Urothelium cell line (cell line): Measurements from ENCODE around the gene MYH3.
A peak's percentile ranks its signal among the peaks of the same experiment; 100 is the strongest.

Experiments used
- DNase-seq: peaks from one replicate; pipeline ENCODE4 v3.0.0; 2011; ENCODE audit warnings: low spot score, mixed read lengths
- FAIRE-seq: peaks from 2 replicates; lab custom pipeline; 2011; peaks lifted over from hg19 to GRCh38; lab: Jason Lieb, UNC

Gene MYH3

GRCh38 chr17:10649602-10650001 lies 7.5 kb downstream of the MYH3 start:
- FAIRE-seq (no peak), DNase-seq (no peak)

DNA sequence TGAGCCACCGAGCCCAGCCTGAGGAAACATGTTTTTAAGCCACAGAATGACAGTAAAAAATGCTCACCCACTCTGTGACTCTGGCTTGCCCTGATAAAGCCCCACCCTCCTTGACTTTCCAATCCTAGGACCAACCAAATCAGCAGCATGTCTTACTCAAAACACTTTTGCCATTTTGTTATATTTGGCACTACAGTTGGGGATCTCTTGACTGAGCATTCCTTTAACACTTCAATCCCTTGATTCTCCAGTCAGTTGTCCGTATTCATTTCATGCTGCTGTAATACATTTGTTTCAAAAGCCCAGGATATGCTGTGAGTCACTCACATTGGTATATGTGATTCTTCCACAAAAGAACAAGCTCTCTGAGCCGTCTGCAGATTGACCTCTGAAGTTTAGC lies 8.2 kb downstream of the MYH3 start:
- DNase-seq, result no peak

DNA sequence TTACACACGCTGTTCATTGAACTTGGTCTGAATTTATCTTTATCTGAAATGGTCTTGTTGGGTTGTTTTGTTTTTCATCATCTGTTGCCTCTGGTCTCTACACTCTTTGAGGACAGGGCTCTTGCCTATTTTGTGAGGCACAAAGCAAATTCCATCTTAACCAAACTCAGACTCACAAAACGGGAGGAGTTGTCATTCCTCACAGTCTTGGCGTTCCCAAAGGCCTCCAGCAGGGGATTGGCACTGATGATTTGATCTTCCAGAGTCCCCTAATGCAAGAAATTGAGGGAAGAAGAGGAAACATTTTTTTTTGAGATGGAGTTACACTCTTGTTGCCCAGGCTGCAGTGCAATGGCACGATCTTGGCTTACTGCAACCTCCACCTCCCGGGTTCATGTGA lies 8.7 kb downstream of the MYH3 start:
- no peak for FAIRE-seq
- no peak for DNase-seq

More for the DNA sequence above, 8.2 kb downstream of the MYH3 start:
- no peak for FAIRE-seq

DNA sequence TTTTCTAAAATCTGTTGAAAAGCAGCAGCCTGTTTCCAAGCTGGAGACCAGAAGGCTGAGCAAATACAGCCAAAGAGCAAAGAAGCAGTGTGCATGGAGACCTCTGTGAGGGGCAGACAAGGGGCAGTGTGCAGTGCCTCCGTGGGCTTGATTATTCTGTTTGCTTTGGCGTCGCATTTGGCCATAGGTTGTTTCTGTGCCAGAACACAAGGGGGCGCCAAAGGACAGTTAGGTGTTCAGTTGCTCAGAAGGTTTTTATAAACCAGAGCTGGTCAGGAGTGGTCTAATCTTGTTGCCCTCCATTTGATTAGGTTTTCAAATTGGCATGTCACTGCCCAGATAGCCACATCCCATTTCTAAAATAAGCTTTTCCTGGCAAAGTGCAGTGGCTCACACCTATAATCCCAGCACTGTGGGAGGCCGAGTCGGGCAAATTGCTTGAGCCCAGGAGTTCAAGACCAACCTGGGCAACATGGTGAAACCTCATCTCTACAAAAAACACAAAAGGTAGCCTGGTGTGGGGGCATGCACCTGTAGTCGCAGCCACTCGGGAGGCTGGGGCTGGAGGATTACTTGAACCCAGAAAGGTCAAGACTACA lies 10.6 kb downstream of the MYH3 start:
- DNase-seq (peak; percentile 63), FAIRE-seq (no peak)

DNA sequence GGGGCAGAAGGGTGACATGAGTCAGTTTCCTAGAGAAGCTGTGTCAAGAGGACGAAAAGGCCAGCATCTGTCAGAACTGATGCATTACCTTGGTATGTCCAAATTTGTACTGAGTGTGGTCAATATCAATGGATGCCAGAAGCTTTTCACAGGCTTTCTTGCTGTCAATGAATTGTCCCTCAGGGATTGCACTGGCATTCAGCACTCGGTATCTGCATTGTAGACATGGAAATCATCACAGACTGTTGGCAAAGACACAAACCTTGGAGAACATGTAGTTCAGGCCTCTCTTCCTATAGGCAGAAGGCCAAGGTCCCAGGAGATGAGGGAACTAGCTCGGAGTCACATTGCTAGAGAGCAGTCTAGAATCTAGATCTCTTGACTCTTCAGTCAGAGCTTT lies 16.6 kb downstream of the MYH3 start:
- FAIRE-seq, result no peak
- no peak for DNase-seq

GRCh38 chr17:10638151-10638550 lies 19.0 kb downstream of the MYH3 start:
- no peak for DNase-seq
- FAIRE-seq, result no peak

- DNase-seq (no peak), FAIRE-seq (no peak)
Observed at GRCh38 chr17:10635290-10635689, 21.8 kb downstream of the MYH3 start.

DNA sequence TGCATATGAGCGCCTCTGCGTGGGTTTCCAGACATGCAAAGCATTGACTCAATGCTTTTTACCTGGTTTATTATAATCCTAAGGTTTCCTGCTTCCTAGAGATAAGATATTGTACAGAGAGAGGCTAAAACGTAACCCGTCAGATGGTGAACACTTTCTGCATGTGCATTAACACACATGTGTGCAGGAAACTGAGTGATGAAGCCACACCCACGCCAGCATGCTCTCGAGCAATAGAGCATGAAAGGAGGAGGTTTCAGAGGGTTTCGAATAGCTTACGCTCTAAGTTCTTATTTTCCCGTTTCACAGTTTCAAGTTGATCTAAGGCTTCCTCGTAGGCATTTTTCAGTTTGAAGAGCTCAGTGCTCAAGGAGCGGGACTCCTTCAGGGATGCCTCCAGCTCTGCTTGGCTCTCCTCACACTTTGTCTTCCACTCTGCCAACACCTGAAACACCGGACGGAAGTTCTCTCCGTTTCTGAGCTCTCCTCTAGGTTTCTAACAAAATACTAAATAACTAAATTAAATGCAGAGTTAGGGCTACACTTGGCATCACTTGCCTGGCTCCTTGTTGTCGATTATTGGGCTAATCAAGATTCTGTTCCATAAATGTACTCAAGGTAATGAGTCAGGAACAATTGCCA lies 23.2 kb downstream of the MYH3 start:
- no peak for FAIRE-seq
- no peak for DNase-seq

DNA sequence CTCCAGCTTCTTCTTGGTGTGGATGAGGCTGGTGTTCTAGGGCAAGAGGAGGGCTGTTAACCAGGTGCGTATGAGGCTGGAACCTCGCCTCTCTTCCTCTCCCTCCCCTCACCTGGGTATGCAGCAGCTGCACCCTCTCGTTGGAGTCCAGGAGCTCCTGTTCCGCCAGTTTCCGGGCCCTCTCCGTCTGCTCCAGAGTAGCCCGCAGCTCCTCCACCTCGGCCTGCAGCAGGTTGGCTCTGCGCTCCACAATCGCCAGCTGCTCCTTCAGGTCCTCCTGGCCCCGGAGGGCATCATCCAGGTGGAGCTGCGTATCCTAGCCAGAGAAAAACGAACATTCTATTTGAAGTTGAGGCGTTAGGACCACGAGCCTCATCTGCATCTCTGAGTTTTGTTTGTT lies 25.4 kb downstream of the MYH3 start:
- DNase-seq, result no peak
- no peak for FAIRE-seq

- no peak for FAIRE-seq
- peak; percentile 54 for DNase-seq
Observed at GRCh38 chr17:10631048-10631700, 25.9 kb downstream of the MYH3 start.

DNA sequence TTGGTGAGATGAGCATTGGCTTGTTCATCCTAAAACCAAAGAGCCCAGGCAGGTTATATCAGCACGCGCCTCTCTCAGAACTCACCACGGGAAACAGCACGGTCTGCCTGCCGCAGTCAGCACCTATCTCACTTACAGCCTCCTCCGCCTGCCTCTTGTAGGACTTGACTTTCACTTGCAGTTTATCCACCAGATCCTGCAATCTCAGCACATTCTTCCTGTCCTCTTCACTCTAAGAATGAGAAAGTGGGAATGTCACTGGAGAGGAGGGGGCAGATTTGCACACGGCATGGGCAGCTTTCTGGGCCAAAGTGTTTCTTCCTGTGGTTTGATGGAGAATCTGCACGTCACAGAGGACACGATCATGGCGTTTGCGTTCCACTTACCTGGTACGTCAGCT lies 27.4 kb downstream of the MYH3 start:
- no peak for FAIRE-seq
- no peak for DNase-seq

GRCh38 chr17:10628756-10629155 lies 28.4 kb downstream of the MYH3 start:
- FAIRE-seq, result no peak
- peak; percentile 25 for DNase-seq

- FAIRE-seq (no peak), DNase-seq (no peak)
Observed at GRCh38 chr17:10626390-10626789, 30.7 kb downstream of the MYH3 start.

GRCh38 chr17:10624969-10625368 lies 32.1 kb downstream of the MYH3 start:
- FAIRE-seq (no peak), DNase-seq (no peak)

- FAIRE-seq (no peak), DNase-seq (no peak)
Observed at GRCh38 chr17:10623737-10624338, 33.3 kb downstream of the MYH3 start.

- no peak for FAIRE-seq
- DNase-seq, result no peak
Observed at GRCh38 chr17:10622617-10623485, 34.3 kb downstream of the MYH3 start.

- FAIRE-seq (no peak), DNase-seq (no peak)
Observed at GRCh38 chr17:10621397-10621796, 35.7 kb downstream of the MYH3 start.

GRCh38 chr17:10620823-10621222 lies 36.3 kb downstream of the MYH3 start:
- DNase-seq (no peak), FAIRE-seq (no peak)

GRCh38 chr17:10618202-10618635 lies 38.9 kb downstream of the MYH3 start:
- DNase-seq, result peak; percentile 67
- no peak for FAIRE-seq

- DNase-seq (no peak), FAIRE-seq (no peak)
Observed at GRCh38 chr17:10617120-10617505, 40.0 kb downstream of the MYH3 start.

- FAIRE-seq (no peak), DNase-seq (peak; percentile 71)
Observed at GRCh38 chr17:10616502-10617119, 40.5 kb downstream of the MYH3 start.
